ENCODE results near the gene ASCC2.

Gene ASCC2

GRCh38 chr22:29767171-29768051 is 70.7 kb downstream of the ASCC2 start, which contains the start of gene UQCR10:
Gene UQCR10 (plus strand): TSS chr22:29767369. CDS start chr22:29767399, 30 bp downstream.
- TF ChIP-seq CTCF (IDR thresholded peaks at IDR 0.05; ENCODE audit: borderline replicate concordance, control extremely low read depth, extremely low read depth, insufficient read depth, missing control alignments), result no peak
- in situ Hi-C loops (cut with MboI; ENCODE audit: low sequenced_read_pairs, unreplicated experiment), result no loop called here
- DNase-seq (ENCODE audit: low spot score), result peak; percentile 95

- in situ Hi-C loops (cut with MboI; ENCODE audit: low sequenced_read_pairs, unreplicated experiment), result no loop called here
- TF ChIP-seq CTCF (IDR thresholded peaks at IDR 0.05; ENCODE audit: borderline replicate concordance, control extremely low read depth, extremely low read depth, insufficient read depth, missing control alignments), result no peak
- peak; percentile 99 for DNase-seq (ENCODE audit: low spot score)
Measured at GRCh38 chr22:29766632-29767170, 71.4 kb downstream of the ASCC2 start, which contains the start of gene ZMAT5. Gene ZMAT5 (minus strand): TSS chr22:29767007. CDS start chr22:29748544, 18,463 bp downstream.

- in situ Hi-C loops (cut with MboI; ENCODE audit: low sequenced_read_pairs, unreplicated experiment), result no loop called here
- TF ChIP-seq CTCF (IDR thresholded peaks at IDR 0.05; ENCODE audit: borderline replicate concordance, control extremely low read depth, extremely low read depth, insufficient read depth, missing control alignments), result no peak
- peak; percentile 63 for DNase-seq (ENCODE audit: low spot score)
Measured at GRCh38 chr22:29765905-29766631, 72.0 kb downstream of the ASCC2 start.

- in situ Hi-C loops (cut with MboI; ENCODE audit: low sequenced_read_pairs, unreplicated experiment), result no loop called here
- no peak for TF ChIP-seq CTCF (IDR thresholded peaks at IDR 0.05; ENCODE audit: borderline replicate concordance, control extremely low read depth, extremely low read depth, insufficient read depth, missing control alignments)
- no peak for DNase-seq (ENCODE audit: low spot score)
Measured at GRCh38 chr22:29762263-29762662, 75.8 kb downstream of the ASCC2 start.

- DNase-seq (ENCODE audit: low spot score), result no peak
- no peak for TF ChIP-seq CTCF (IDR thresholded peaks at IDR 0.05; ENCODE audit: borderline replicate concordance, control extremely low read depth, extremely low read depth, insufficient read depth, missing control alignments)
- in situ Hi-C loops (cut with MboI; ENCODE audit: low sequenced_read_pairs, unreplicated experiment), result no loop called here
Measured at GRCh38 chr22:29758959-29759358, 79.1 kb downstream of the ASCC2 start.

- no peak for TF ChIP-seq CTCF (IDR thresholded peaks at IDR 0.05; ENCODE audit: borderline replicate concordance, control extremely low read depth, extremely low read depth, insufficient read depth, missing control alignments)
- in situ Hi-C loops (cut with MboI; ENCODE audit: low sequenced_read_pairs, unreplicated experiment), result no loop called here
Measured at GRCh38 chr22:29758068-29758622, 79.9 kb downstream of the ASCC2 start.

More at GRCh38 chr22:29758068-29758622, 79.9 kb downstream of the ASCC2 start:
- DNase-seq (ENCODE audit: low spot score), result no peak
